Right hindlimb (tissue), 1 donor: ENCODE measurements around the gene TFF1.

ENCODE experiments used
- DNase-seq: peaks from one replicate; pipeline ENCODE4 v3.0.0-alpha.2; 2018

The TFF1 gene

GRCh38 chr21:42315296-42315891 is 50.9 kb downstream of the TFF1 start, which contains the start of gene TFF3:
Gene TFF3, minus strand, starts transcription at chr21:42315409. Its CDS starts 35 bp downstream, at chr21:42315374.
- DNase-seq = peak; percentile 63

- no peak for DNase-seq
Measured at GRCh38 chr21:42314616-42315295, 51.6 kb downstream of the TFF1 start.

DNA sequence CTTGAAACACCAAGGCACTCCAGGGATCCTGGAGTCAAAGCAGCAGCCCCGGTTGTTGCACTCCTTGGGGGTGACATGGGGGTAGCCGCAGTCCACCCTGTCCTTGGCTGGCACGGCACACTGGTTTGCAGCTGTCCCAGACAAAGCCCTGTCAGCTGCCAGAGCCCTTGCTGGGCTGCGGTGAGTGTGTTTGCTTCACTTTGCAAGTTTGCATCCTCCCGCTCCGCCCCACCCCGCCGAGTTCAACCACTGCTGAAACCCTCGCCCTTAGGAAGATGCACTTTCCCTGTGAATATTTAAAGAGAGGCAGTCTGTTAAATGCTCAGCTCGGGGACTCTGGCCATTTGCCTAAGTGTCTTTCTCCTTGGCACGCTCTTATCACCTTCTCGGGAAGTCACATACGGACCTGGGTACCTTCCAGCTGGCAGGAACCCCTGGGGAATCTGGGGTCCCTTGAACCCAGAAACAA is 52.8 kb downstream of the TFF1 start:
- peak; percentile 66 for DNase-seq

- DNase-seq = no peak
Measured at GRCh38 chr21:42312626-42313104, 53.7 kb downstream of the TFF1 start.
